H1 (cell line): ENCODE data around the gene CEP135. TPM values are rescaled to one million over a fixed set of nuclear protein-coding genes. Genes with fewer than 3 reads are reported as not detected.

Experiments used
- CTCF ChIA-PET: fragments of 300-600 bp; sonication (Branson Sonifier 250); formaldehyde crosslinking; loops from one replicate; lab custom pipeline; 2021; ENCODE audit not compliant: partially characterized antibody; lab: Charles Lee
- POLR2A ChIA-PET: fragments of 300-600 bp; sonication (Branson Sonifier 250); formaldehyde crosslinking; loops from one replicate; lab custom pipeline; 2021; ENCODE audit warnings: inconsistent platforms; ENCODE audit not compliant: partially characterized antibody; lab: Charles Lee
- DNase-seq, 2 experiments: peaks; one replicate each; pipeline versions ENCODE4 v3.0.0 to v3.0.0-alpha.2; 2010 to 2022; ENCODE audit warnings: low spot score in 2 of 2, low read depth in 1 of 2, mixed read lengths in 1 of 2
- FAIRE-seq: peaks from 2 replicates; lab custom pipeline; 2011; peaks lifted over from hg19 to GRCh38; lab: Jason Lieb, UNC
- H2AFZ ChIP-seq: 2 replicates; pipeline ENCODE4 v1.8.1; 2012; ENCODE audit warnings: low read length, inconsistent platforms
- H2AK5ac ChIP-seq: 2 replicates; pipeline ENCODE4 v1.6.1; 2013; ENCODE audit warnings: low read depth, low read length
- H2BK120ac ChIP-seq: replicated peaks from 2 replicates; pipeline ENCODE3; 2013; ENCODE audit warnings: low read depth, low read length, inconsistent platforms
- H2BK12ac ChIP-seq: 2 replicates; pipeline ENCODE4 v1.6.1; 2013; ENCODE audit warnings: low read depth, low read length
- H2BK15ac ChIP-seq: 2 replicates; pipeline ENCODE4 v1.6.1; 2013; ENCODE audit warnings: low read length
- H2BK20ac ChIP-seq: 2 replicates; pipeline ENCODE4 v1.6.1; 2013; ENCODE audit warnings: low read length
- H2BK5ac ChIP-seq: 2 replicates; pipeline ENCODE4 v1.6.1; 2013; ENCODE audit warnings: low read depth, low read length
- H3K14ac ChIP-seq: 2 replicates; pipeline ENCODE4 v1.6.1; 2013; ENCODE audit warnings: inconsistent platforms; ENCODE audit not compliant: insufficient read length
- H3K18ac ChIP-seq: 2 replicates; pipeline ENCODE4 v1.6.1; 2013; ENCODE audit warnings: low read length; ENCODE audit errors: extremely low read depth
- H3K23ac ChIP-seq: 2 replicates; pipeline ENCODE4 v1.6.1; 2013; ENCODE audit warnings: inconsistent platforms; ENCODE audit not compliant: insufficient read length
- H3K23me2 ChIP-seq: 2 replicates; pipeline ENCODE4 v1.6.1; 2013; ENCODE audit warnings: low read depth, low read length
- H3K27ac ChIP-seq: 2 replicates; pipeline ENCODE4 v1.6.1; 2011; ENCODE audit warnings: low read depth, low read length, inconsistent platforms
- H3K27me3 ChIP-seq, 4 experiments: replicated peaks in 1 of 4; 1 replicate in 1 of 4; 2 replicates in 3 of 4; pipeline versions ENCODE4 v1.6.1 to v1.8.1; 2011 to 2013; ENCODE audit warnings: low read length in 3 of 4, mild to moderate bottlenecking in 3 of 4, inconsistent platforms in 2 of 4, mixed read lengths in 2 of 4, moderate library complexity in 1 of 4; ENCODE audit not compliant: control insufficient read depth in 3 of 4, insufficient read depth in 3 of 4; ENCODE audit errors: extremely low read depth in 1 of 4
- H3K36me3 ChIP-seq, 4 experiments: 2 replicates each; pipeline versions ENCODE4 v1.6.1 to v1.8.1; 2011 to 2013; ENCODE audit warnings: mild to moderate bottlenecking in 4 of 4, low read length in 3 of 4, moderate library complexity in 2 of 4, control low read depth in 1 of 4, inconsistent platforms in 1 of 4; ENCODE audit not compliant: insufficient read depth in 4 of 4, control insufficient read depth in 2 of 4
- H3K4ac ChIP-seq: replicated peaks from 2 replicates; pipeline ENCODE3; 2013; ENCODE audit warnings: low read length, low read depth, mixed read lengths, inconsistent platforms; ENCODE audit not compliant: insufficient read length
- H3K4me1 ChIP-seq, 4 experiments: replicated peaks in 1 of 4; 1 replicate in 1 of 4; 2 replicates in 3 of 4; pipeline versions ENCODE4 v1.6.1 to v1.8.1; 2011 to 2013; ENCODE audit warnings: low read length in 3 of 4, inconsistent platforms in 2 of 4, mixed read lengths in 1 of 4; ENCODE audit not compliant: insufficient read depth in 4 of 4, control insufficient read depth in 3 of 4
- H3K4me2 ChIP-seq, 2 experiments: 2 replicates each; pipeline versions ENCODE4 v1.6.1 to v1.8.1; 2011 to 2013; ENCODE audit warnings: low read depth in 2 of 2, low read length in 2 of 2, control low read depth in 1 of 2, inconsistent platforms in 1 of 2, mild to moderate bottlenecking in 1 of 2; ENCODE audit not compliant: insufficient read depth in 1 of 2
- H3K4me3 ChIP-seq, 4 experiments: fragments of 200-600, 300-600 bp in 1 of 4; sonication (generic), shearing (Covaris generic), sonication (Bioruptor Twin) in 1 of 4; 2 replicates each; pipeline versions ENCODE4 v1.5.1 to v1.8.1; 2011 to 2016; ENCODE audit warnings: low read length in 4 of 4, low read depth in 3 of 4, control low read depth in 2 of 4, inconsistent platforms in 2 of 4, mild to moderate bottlenecking in 2 of 4, mixed read lengths in 1 of 4, moderate library complexity in 1 of 4; ENCODE audit not compliant: insufficient read depth in 2 of 4; ENCODE audit errors: extremely low read depth in 1 of 4
- H3K56ac ChIP-seq: replicated peaks from 2 replicates; pipeline ENCODE3; 2013; ENCODE audit warnings: low read depth, mild to moderate bottlenecking, mixed read lengths, low read length, inconsistent platforms; ENCODE audit not compliant: insufficient read length
- H3K79me1 ChIP-seq: 2 replicates; pipeline ENCODE4 v1.6.1; 2013; ENCODE audit warnings: low read depth, low read length, control low read depth
- H3K79me2 ChIP-seq, 2 experiments: 2 replicates each; pipeline versions ENCODE4 v1.6.1 to v1.8.1; 2012 to 2013; ENCODE audit warnings: low read length in 2 of 2, mild to moderate bottlenecking in 2 of 2, inconsistent platforms in 1 of 2; ENCODE audit not compliant: insufficient read depth in 2 of 2, control insufficient read depth in 1 of 2
- H3K9ac ChIP-seq, 4 experiments: replicated peaks in 1 of 4; 1 replicate in 1 of 4; 2 replicates in 3 of 4; pipeline versions ENCODE4 v1.6.1 to v1.8.1; 2011 to 2013; ENCODE audit warnings: low read depth in 3 of 4, low read length in 3 of 4, control low read depth in 2 of 4, mild to moderate bottlenecking in 2 of 4, moderate library complexity in 2 of 4, inconsistent platforms in 1 of 4; ENCODE audit errors: extremely low read depth in 1 of 4
- H3K9me3 ChIP-seq, 2 experiments: 2 replicates each; pipeline versions ENCODE4 v1.6.1 to v1.8.1; 2012 to 2013; ENCODE audit warnings: mild to moderate bottlenecking in 2 of 2, moderate library complexity in 2 of 2, control low read depth in 1 of 2, inconsistent platforms in 1 of 2, low read depth in 1 of 2, low read length in 1 of 2, mixed read lengths in 1 of 2; ENCODE audit not compliant: insufficient read depth in 2 of 2
- H4K20me1 ChIP-seq, 2 experiments: replicated peaks in 1 of 2; 2 replicates each; pipeline versions ENCODE3 to v1.8.1; 2011 to 2013; ENCODE audit warnings: inconsistent platforms in 2 of 2, low read length in 2 of 2, mild to moderate bottlenecking in 1 of 2; ENCODE audit not compliant: insufficient read depth in 2 of 2, control insufficient read depth in 1 of 2
- H4K5ac ChIP-seq: 2 replicates; pipeline ENCODE4 v1.6.1; 2013; ENCODE audit warnings: low read length, low read depth, mixed read lengths, inconsistent platforms; ENCODE audit not compliant: insufficient read length
- H4K8ac ChIP-seq: 2 replicates; pipeline ENCODE4 v1.8.0; 2013; ENCODE audit warnings: mild to moderate bottlenecking, moderate library complexity, low read length, inconsistent platforms; ENCODE audit not compliant: insufficient read depth; ENCODE audit errors: extremely low read depth
- H4K91ac ChIP-seq: replicated peaks from 2 replicates; pipeline ENCODE3; 2013; ENCODE audit warnings: low read length, mixed read lengths, inconsistent platforms; ENCODE audit not compliant: insufficient read length
- ATF2 ChIP-seq: IDR thresholded peaks from 2 replicates; pipeline ENCODE4 v1.6.1; 2012; ENCODE audit warnings: low read length, inconsistent platforms
- ATF3 ChIP-seq: IDR thresholded peaks from 2 replicates; pipeline ENCODE4 v1.6.1; 2011; ENCODE audit warnings: low read depth, mild to moderate bottlenecking, low read length; ENCODE audit not compliant: insufficient read depth
- E2F6 ChIP-seq: IDR thresholded peaks from 2 replicates; pipeline ENCODE4 v1.6.1; 2012; ENCODE audit warnings: inconsistent platforms
- KDM4A ChIP-seq: IDR thresholded peaks from one replicate; pipeline ENCODE4 v1.7.1; 2012; ENCODE audit warnings: low read depth, mild to moderate bottlenecking, moderate library complexity, low read length, inconsistent platforms; ENCODE audit not compliant: severe bottlenecking
- MAX ChIP-seq: IDR thresholded peaks from 2 replicates; pipeline ENCODE4 v1.6.1; 2012; ENCODE audit warnings: inconsistent platforms
- POLR2AphosphoS5 ChIP-seq: IDR thresholded peaks from 2 replicates; pipeline ENCODE4 v1.6.1; 2011; ENCODE audit warnings: low read depth, low read length
- SIRT6 ChIP-seq: IDR thresholded peaks from one replicate; pipeline ENCODE4 v1.7.1; 2012; ENCODE audit warnings: low read length, inconsistent platforms
- SP4 ChIP-seq: IDR thresholded peaks from 2 replicates; pipeline ENCODE4 v1.6.1; 2012; ENCODE audit warnings: low read length, inconsistent platforms
- SRF ChIP-seq: IDR thresholded peaks from 2 replicates; pipeline ENCODE4 v1.6.1; 2011; ENCODE audit warnings: mild to moderate bottlenecking, low read depth, low read length, moderate library complexity
- TEAD4 ChIP-seq: IDR thresholded peaks from 2 replicates; pipeline ENCODE4 v1.6.1; 2012; ENCODE audit warnings: low read depth, low read length, inconsistent platforms, mixed read lengths
- YY1 ChIP-seq: IDR thresholded peaks from 2 replicates; pipeline ENCODE4 v1.6.1; 2011; ENCODE audit warnings: low read depth, mild to moderate bottlenecking, low read length
- ZNF274 ChIP-seq: IDR thresholded peaks from 2 replicates; pipeline ENCODE4 v1.7.0; 2012; ENCODE audit warnings: low read length, borderline replicate concordance; ENCODE audit errors: extremely low read depth
- WGBS, 2 experiments: shearing (Covaris generic) in 1 of 2; methylation state at CpG; one replicate each; pipeline versions ENCODE4 v1.1.6 to v1.1.7; 2013 to 2015; ENCODE audit warnings: low lambda C conversion rate in 2 of 2, mixed read lengths in 2 of 2, inconsistent platforms in 1 of 2, low coverage in 1 of 2, missing lambda C conversion rate in 1 of 2; ENCODE audit not compliant: insufficient replicate concordance in 2 of 2, insufficient coverage in 1 of 2, insufficient read length in 1 of 2; ENCODE audit errors: extremely low coverage in 1 of 2, missing lambda C conversion rate in 1 of 2; 5-methylcytosine and 5-hydroxymethylcytosine counted together
- polyA plus RNA-seq, 7 experiments: library from polyadenylated mRNA; depleted of rRNA in 3 of 7; stranded (reverse) in 5 of 7; unstranded in 2 of 7; fragments of >200 nt in 5 of 7; fragments of 200-250 nt in 2 of 7; gene quantifications; 1 replicate in 5 of 7; 2 replicates in 1 of 7; 4 replicates in 1 of 7; pipeline versions ENCODE4 v1.2.1 to v1.2.3, GENCODE V29; 2011 to 2013; ENCODE audit warnings: missing spikeins in 2 of 7, mixed read lengths in 2 of 7
- total RNA-seq: library from RNA; stranded (reverse); fragmentation: NEBNext Ultra II Directional; extraction: Animal tissue kit (Norgen Biotek cat#: 25700); gene quantifications from 2 replicates; pipeline ENCODE4 v1.2.1, GENCODE V29; 2021

The CEP135 gene
- total and polyA plus RNA-seq, 2 of the 8 experiments (the other 6 are each of a cell fraction or from before 2014, with no cell fraction given): 2.7 to 14.5 TPM

GRCh38 chr4:55977811-55978210 is 29.1 kb downstream of the CEP135 start:
- no peak overlapping the region for H3K27ac ChIP-seq
- no peak overlapping the region for H3K4ac ChIP-seq
- no peak overlapping the region for H2AK5ac ChIP-seq
- no peaks in the 10 kb centered on the region; a peak in 1 of 7 replicates for H3K4me1 ChIP-seq
- H4K20me1 ChIP-seq: no peaks in the 10 kb centered on the region
- H2AFZ ChIP-seq: no peak overlapping the region
- no peak overlapping the region for H2BK120ac ChIP-seq
- no peaks in the 10 kb centered on the region for H3K79me1 ChIP-seq
- no peak overlapping the region for H4K91ac ChIP-seq
- H2BK20ac ChIP-seq: no peak overlapping the region
- POLR2A ChIA-PET: no interaction called here
- CTCF ChIA-PET: interaction anchor here (1.1 kb wide), 1 partner anchor 29 kb away, joined by 5 read pairs; the partner anchor contains the start of gene CEP135
- no peak overlapping the region for H3K18ac ChIP-seq
- H3K9me3 ChIP-seq: no peaks in the 10 kb centered on the region
- no peaks in the 10 kb centered on the region for H3K23me2 ChIP-seq
- no peak overlapping the region for H3K56ac ChIP-seq
- FAIRE-seq (no peak), DNase-seq (no peak)
- H3K4me2 ChIP-seq: no peak overlapping the region
- no peak overlapping the region for H3K4me3 ChIP-seq
- H3K36me3 ChIP-seq: peaks cover 0 to 8% (median 0%) of the 10 kb centered on the region in 4 experiments; a peak in 3 of 8 replicates
- H3K9ac ChIP-seq: no peak overlapping the region
- H3K14ac ChIP-seq: no peak overlapping the region
- no peak overlapping the region for H4K8ac ChIP-seq
- no peaks in the 10 kb centered on the region for H3K79me2 ChIP-seq
- H2BK5ac ChIP-seq: no peak overlapping the region
- H2BK12ac ChIP-seq: no peak overlapping the region
- 93% methylated on average over 4 of the region's 4 CpGs; no CpG with 5 or more reads in 1 of the 2 experiments for WGBS, 2 experiments
- H3K23ac ChIP-seq: no peak overlapping the region
- H2BK15ac ChIP-seq: no peak overlapping the region
- H4K5ac ChIP-seq: no peak overlapping the region
- no peaks in the 10 kb centered on the region for H3K27me3 ChIP-seq
- no peak for TF ChIP-seq SIRT6
- no peak for TF ChIP-seq ATF2
- TF ChIP-seq MAX: no peak
- TF ChIP-seq POLR2AphosphoS5: no peak
- no peak for TF ChIP-seq KDM4A
- no peak for TF ChIP-seq YY1
- TF ChIP-seq E2F6: no peak
- no peak for TF ChIP-seq SP4
- TF ChIP-seq ZNF274: no peak
- TF ChIP-seq SRF: no peak
- TF ChIP-seq TEAD4: no peak
- TF ChIP-seq ATF3: no peak
